ENCODE measurements around the gene SH3BP5L.

Gene SH3BP5L

DNA sequence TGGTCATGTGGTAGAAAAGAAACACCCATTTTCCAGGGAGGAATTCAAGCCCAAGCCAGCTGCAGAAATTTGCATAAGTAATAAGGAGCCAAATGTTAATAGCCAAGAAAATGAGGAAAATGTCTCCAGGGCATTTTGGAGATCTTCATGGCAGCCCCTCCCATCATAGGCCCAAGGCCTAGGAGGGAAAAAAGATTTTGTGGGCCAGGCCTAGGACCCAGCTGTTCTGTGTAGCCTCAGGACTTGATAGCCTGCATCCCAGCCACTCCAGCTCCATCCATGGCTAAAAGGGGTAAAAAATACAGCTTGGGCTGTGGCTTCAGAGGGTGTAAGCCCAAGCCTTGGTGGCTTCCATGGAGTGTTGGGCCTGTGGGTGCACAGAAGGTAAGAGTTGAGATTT, 48.7 kb downstream of the SH3BP5L start:
- DNase-seq (ENCODE audit: low read depth): no peak

DNA sequence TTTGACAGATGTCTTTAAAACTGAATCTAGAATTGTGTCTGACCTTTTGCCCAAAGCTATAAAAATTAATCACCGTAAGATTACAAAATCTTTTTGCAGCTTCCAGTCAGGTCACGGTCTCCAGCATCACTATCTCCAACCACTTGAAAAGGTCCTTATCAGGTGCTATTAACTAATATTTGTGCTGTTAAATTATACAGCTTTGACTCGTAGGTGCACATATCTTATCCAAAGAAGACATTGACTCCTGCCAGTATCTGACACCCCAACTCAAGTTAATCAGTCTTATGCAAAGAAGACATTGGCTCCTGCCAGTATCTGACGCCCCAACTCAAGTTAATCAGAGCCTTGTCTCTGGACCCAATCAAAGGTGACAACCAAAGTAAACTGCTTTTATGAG, 50.3 kb downstream of the SH3BP5L start:
- DNase-seq (ENCODE audit: low read depth): no peak
